K562 (cell line): ENCODE measurements around the gene DAGLB.

Source experiments
- JUND ChIP-seq, 2 experiments: IDR thresholded peaks; 2 replicates in 1 of 2; 3 replicates in 1 of 2; pipeline ENCODE4 v1.6.1; 2011; ENCODE audit warnings: borderline replicate concordance in 2 of 2, low read depth in 2 of 2, low read length in 2 of 2, improper control_type of control experiment in 1 of 2, missing biosample characterization in 1 of 2, missing genetic modification characterization in 1 of 2, missing genetic modification reagents in 1 of 2
- MAFF ChIP-seq: IDR thresholded peaks from 2 replicates; pipeline ENCODE4 v1.6.1; 2012; ENCODE audit warnings: low read length, improper control_type of control experiment
- MAFK ChIP-seq: IDR thresholded peaks from 2 replicates; pipeline ENCODE4 v1.6.1; 2011; ENCODE audit warnings: low read length, improper control_type of control experiment
- SREBF2 ChIP-seq: sonication (generic); formaldehyde crosslinking; IDR thresholded peaks from 2 replicates; pipeline ENCODE4 v1.4.0; 2020; ENCODE audit warnings: mild to moderate bottlenecking, missing genetic modification reagents
- TAF1 ChIP-seq: IDR thresholded peaks from 2 replicates; pipeline ENCODE4 v1.6.1; 2011; ENCODE audit warnings: mild to moderate bottlenecking, low read length, moderate library complexity; ENCODE audit not compliant: insufficient read depth, control insufficient read depth, severe bottlenecking; ENCODE audit errors: extremely low read depth
- YY1 ChIP-seq, 3 experiments: IDR thresholded peaks; 2 replicates each; pipeline ENCODE4 v1.6.1; 2011; ENCODE audit warnings: low read length in 2 of 3, mild to moderate bottlenecking in 2 of 3, moderate library complexity in 2 of 3, borderline replicate concordance in 1 of 3, control low read depth in 1 of 3, low read depth in 1 of 3; ENCODE audit not compliant: insufficient read depth in 3 of 3, insufficient replicate concordance in 2 of 3, control insufficient read depth in 1 of 3, insufficient read length in 1 of 3; ENCODE audit errors: extremely low read depth in 1 of 3
- TF ChIP-seq, protein P1 (sequence below), 2 experiments: fragments of 450-650 bp in 1 of 2; sonication (generic) in 1 of 2; formaldehyde crosslinking; conservative IDR thresholded peaks; 2 replicates each; pipeline versions ENCODE4 v1.4.0 to v1.8.1; 2020 to 2022; ENCODE audit warnings: mild to moderate bottlenecking in 1 of 2, missing genetic modification reagents in 1 of 2
- TF ChIP-seq, protein P2 (sequence below): sonication (generic); formaldehyde crosslinking; IDR thresholded peaks from 2 replicates; pipeline ENCODE4 v1.8.1; 2023; ENCODE audit warnings: mild to moderate bottlenecking, missing genetic modification reagents
- TF ChIP-seq, protein P3 (sequence below): fragments of 450-650 bp; formaldehyde crosslinking; IDR thresholded peaks from 2 replicates; pipeline ENCODE4 v1.4.0; 2020; ENCODE audit warnings: mild to moderate bottlenecking, mixed read lengths

DNA sequence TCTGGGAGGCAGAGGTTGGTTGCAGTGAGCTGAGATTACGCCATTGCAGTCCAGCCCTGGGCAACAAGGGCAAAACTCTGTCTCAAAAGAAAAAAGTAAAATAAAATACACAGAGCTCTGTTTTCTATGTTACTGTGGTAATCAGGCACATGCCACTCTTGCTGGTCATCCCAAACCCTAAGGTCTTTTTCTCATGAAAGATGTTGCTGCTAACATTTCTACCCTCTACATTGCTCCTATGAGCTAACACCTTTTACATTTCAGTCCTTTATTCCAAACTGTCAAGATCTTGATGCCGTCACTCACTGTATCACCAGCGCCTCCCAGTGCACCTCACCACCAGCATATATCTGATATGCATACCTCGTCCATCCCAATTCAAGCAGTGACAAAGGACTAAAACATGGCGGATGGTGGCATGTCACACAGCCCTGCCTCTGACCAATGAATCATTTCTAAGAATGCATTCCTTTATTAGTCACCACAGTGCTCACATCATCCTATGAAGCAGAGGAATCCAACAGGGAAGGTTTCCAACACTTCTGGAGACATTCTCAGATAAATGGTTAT lies 4.3 kb downstream of the DAGLB start:
- TF ChIP-seq, protein P1, sequence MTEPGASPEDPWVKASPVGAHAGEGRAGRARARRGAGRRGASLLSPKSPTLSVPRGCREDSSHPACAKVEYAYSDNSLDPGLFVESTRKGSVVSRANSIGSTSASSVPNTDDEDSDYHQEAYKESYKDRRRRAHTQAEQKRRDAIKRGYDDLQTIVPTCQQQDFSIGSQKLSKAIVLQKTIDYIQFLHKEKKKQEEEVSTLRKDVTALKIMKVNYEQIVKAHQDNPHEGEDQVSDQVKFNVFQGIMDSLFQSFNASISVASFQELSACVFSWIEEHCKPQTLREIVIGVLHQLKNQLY (CRISPR knock-in tag; conservative IDR thresholded peaks at IDR 0.05) = no peak
- TF ChIP-seq MAFK (no peak), SREBF2 (CRISPR knock-in tag) (no peak), YY1 (IDR thresholded peaks at IDR 0.05; ENCODE audit: borderline replicate concordance in 1 of 3, control insufficient read depth in 1 of 3, extremely low read depth in 1 of 3, insufficient read depth in 3 of 3, insufficient read length in 1 of 3, insufficient replicate concordance in 2 of 3, low read depth in 1 of 3, low read length in 2 of 3) (no peak), MAFF (no peak), JUND (IDR thresholded peaks at IDR 0.05; ENCODE audit: borderline replicate concordance, low read depth, low read length) (no peak), JUND (tag; IDR thresholded peaks at IDR 0.05; ENCODE audit: borderline replicate concordance, low read depth, low read length) (no peak), TAF1 (no peak)
- TF ChIP-seq, protein P2, sequence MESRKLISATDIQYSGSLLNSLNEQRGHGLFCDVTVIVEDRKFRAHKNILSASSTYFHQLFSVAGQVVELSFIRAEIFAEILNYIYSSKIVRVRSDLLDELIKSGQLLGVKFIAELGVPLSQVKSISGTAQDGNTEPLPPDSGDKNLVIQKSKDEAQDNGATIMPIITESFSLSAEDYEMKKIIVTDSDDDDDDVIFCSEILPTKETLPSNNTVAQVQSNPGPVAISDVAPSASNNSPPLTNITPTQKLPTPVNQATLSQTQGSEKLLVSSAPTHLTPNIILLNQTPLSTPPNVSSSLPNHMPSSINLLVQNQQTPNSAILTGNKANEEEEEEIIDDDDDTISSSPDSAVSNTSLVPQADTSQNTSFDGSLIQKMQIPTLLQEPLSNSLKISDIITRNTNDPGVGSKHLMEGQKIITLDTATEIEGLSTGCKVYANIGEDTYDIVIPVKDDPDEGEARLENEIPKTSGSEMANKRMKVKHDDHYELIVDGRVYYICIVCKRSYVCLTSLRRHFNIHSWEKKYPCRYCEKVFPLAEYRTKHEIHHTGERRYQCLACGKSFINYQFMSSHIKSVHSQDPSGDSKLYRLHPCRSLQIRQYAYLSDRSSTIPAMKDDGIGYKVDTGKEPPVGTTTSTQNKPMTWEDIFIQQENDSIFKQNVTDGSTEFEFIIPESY (CRISPR knock-in tag) = no peak
- TF ChIP-seq, protein P3, sequence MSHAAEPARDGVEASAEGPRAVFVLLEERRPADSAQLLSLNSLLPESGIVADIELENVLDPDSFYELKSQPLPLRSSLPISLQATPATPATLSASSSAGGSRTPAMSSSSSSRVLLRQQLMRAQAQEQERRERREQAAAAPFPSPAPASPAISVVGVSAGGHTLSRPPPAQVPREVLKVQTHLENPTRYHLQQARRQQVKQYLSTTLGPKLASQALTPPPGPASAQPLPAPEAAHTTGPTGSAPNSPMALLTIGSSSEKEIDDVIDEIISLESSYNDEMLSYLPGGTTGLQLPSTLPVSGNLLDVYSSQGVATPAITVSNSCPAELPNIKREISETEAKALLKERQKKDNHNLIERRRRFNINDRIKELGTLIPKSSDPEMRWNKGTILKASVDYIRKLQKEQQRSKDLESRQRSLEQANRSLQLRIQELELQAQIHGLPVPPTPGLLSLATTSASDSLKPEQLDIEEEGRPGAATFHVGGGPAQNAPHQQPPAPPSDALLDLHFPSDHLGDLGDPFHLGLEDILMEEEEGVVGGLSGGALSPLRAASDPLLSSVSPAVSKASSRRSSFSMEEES (CRISPR knock-in tag) = no peak
